Activated T-cell treated with anti-CD3 and anti-CD28 coated beads, Interleukin-2, amount 50 U/mL, for 1 hour (primary cell): ENCODE measurements around the gene COL6A1.

Experiments used
- DNase-seq: peaks from one replicate; pipeline ENCODE4 v3.0.0-alpha.2; 2020

The COL6A1 gene

DNA sequence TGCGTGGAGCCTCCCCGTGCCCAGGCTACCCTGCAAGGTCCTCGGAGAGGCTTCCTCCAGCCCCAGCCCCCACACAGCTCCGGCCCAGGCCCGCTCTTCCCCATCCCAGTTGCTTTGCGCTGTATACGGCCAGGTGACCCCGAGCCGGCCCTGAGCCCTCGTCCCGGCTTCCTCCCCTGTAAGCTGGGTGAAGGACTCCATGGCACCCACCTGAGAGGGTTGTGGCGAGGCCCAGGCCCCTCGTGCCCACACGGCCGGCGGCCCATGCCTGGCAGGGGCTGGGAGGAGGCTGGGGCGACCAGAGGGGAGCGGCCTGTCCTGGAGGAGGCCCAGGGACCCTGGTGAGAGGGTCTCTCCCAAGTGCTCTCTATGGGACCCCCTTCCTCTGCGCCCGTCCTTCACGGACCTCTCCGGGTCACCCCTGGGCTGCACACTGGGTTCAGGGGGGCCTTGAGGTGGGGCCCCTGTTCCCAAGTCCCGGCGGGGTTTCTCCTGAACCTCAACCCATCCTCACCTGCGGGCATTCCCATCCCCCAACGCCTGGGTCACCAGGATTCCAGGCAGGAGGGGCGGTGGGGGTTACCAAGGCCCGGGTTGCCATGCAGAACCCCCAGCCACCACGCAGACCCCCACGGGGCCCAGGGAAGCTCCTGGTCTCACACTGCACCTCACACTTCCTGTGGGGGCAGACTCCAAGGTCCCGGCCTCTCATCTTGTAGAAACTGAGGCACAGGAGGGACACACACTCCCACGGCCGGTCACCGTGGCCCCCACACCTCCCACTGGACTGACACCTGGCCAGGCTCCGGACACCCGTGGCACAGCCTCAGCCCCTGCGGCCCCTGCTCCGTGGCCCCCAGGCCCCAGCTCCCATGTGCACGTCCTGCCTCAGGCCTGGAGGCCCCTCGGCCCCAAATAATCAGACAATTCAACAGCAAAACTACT lies 25.2 kb downstream of the COL6A1 start:
- no peak for DNase-seq

DNA sequence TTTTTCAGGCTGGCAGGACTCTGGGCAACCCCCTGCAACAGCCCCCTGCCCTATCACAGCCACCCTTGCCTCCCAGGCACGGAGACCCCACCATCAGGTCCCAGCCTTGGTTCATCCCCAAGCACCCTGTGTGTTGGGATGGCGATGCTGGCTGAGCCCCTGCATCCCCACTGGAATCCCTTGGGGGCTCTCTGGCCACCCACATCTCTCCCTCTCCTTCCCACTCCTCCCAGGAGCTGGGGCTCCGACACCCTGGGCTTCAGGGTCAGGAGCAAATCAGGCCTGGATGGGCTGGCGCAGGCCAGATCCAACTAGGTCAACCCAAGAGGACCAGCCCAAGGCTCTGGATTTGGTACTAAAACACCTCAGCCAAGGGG lies 25.9 kb downstream of the COL6A1 start:
- DNase-seq: no peak

DNA sequence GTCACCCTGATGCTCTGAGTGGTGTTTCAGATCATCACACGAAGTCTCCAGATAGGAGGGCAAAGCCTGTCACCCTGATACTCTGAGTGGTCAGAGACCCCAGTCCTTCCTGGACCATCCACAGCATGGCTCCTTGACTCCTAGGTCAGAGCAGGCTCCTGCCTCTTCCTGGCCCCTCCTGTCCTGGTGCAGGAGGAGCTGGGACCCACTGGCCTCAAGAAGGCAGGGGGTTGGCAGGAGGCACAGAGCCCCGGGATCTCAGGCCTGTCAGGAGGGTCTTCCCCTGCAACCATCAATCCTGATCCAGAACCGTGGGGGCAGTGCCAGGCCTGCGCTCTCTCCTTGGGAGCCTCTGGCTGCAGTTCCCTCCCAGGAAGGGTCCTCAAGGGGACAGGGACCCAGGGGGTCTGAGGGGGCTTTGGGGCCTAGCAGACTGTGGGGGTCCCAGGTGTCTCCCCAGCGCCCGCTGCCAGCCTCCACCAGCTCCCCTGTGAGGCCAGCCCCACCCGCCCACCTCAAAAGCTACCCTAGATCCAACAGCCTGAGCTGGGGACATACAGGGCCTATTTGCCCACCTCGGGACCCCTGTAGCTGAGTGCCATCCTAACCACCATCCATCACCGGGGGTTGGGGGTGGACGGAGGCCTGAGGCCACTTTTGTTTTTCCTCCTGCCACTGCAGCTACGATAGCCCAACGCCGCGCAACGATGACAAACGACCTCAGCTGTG lies 27.5 kb downstream of the COL6A1 start:
- no peak for DNase-seq

DNA sequence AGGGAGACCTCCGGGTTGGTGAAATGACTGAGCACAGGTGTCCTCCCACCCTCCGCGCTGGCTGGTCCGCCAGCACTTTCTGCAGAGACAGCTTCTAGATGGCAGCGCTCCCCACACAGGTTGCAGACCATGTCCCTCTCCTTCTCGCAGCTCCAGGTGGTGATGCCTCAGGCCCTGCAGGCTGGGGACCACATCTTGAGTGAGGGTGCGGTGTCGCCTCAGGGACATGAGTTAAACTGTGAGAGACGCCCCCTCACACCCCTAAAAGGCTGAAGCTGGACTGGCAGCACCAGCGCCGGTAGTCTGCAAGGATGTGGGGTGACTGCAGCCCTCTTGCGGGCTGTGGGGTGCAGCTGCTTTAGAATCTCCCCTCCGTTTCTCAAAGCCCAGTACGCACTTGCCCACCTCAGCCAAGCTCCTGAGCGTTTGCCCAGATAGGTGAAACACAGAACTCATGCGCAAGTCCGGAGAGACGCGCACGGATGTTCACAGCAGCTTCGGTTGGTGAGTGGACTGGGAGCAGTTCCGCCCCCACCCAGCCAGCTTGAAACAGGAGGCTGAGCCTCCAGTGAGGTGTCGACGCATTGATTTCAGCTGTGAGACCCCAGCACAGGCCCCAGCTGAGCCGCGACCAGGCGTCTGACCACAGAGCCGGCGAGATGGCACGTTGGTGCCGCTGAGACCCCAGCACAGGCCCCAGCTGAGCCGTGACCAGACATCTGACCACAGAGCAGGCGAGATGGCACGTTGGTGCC lies 28.6 kb downstream of the COL6A1 start:
- DNase-seq: no peak

- DNase-seq: no peak
Observed at GRCh38 chr21:46011267-46011967, 29.8 kb downstream of the COL6A1 start.

- no peak for DNase-seq
Observed at GRCh38 chr21:46012154-46012553, 30.6 kb downstream of the COL6A1 start.

- DNase-seq: no peak
Observed at GRCh38 chr21:46014828-46015227, 33.3 kb downstream of the COL6A1 start.

DNA sequence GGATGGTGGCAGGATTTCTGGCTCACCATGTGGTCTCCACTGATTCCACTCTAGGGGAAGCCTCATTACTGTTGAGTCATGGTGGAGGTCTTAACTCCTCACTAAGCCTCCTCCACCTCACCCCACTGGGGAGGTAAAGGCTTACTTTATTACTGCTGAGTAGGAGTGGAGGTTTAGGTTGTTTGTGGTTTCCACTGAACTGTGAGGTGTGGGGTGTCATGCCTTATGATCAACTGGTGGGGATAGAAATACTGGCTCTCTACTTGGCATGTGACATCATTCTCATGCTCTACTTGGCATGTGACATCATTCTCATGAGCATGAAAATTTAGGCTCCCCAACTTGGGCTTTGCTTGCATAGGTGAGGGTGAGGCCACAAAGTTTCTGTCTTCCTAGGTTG lies 35.6 kb downstream of the COL6A1 start:
- no peak for DNase-seq

GRCh38 chr21:46017695-46018094 lies 36.1 kb downstream of the COL6A1 start:
- DNase-seq: no peak

DNA sequence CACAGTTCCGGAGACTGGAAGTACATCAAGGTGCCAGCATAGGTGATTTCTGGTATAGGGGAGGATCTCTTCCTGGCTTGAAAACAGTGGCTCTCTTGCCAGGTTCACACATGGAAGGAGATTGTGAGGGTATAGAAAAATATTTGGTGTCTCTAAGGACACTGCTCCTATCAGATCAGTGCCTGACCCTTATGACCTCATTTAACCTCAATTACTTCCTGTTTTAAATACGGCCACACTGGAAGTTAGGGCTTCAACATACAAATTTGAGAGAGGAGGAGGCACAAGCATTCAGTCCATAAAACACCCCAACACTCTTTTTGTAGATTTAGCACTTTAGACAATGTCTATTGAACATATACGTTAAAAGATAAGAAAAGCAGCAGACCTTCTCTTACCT lies 37.0 kb downstream of the COL6A1 start:
- no peak for DNase-seq

DNA sequence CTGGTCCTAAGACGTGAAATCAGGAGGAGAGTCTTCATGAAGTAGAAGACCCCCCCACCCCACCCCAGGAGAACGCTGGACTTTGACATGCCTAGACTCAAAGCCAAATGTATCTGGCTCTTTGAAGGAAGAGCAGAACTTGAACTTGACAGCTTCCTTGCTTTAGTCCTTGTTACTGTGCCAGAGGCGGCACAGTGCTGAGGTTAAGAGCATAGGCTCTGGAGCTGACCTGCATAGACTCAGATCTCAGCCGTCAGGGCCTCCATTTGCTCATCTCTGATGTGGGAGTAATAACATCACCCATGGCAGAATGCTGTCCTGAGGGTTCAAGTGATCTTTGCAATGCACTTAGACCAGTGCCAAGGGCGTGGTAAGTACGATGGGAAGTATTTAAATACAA lies 39.0 kb downstream of the COL6A1 start:
- no peak for DNase-seq

DNA sequence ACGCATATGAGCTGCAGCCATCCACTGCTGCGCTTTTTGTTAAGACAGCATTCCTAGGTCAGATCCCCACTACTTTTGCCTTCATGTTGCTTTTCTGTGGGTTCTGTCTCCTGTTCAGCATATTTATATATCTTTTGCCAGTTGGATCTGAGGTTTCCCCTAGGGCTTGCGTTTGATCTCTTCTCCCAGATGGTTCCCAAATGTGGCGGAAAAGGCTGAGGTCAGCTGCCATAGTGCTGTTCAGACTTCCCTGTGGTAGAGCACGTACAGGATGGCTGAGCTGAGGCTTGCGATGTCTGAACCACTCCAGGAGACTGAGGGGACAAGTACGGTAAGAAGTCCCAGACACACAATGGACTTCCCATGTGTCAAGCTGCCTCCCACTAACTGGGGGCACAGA lies 39.8 kb downstream of the COL6A1 start:
- DNase-seq: no peak

GRCh38 chr21:46021978-46022544 lies 40.5 kb downstream of the COL6A1 start:
- DNase-seq: no peak

- no peak for DNase-seq
Observed at GRCh38 chr21:46022551-46023525, 41.3 kb downstream of the COL6A1 start.

GRCh38 chr21:46023555-46023954 lies 42.0 kb downstream of the COL6A1 start:
- DNase-seq: no peak

DNA sequence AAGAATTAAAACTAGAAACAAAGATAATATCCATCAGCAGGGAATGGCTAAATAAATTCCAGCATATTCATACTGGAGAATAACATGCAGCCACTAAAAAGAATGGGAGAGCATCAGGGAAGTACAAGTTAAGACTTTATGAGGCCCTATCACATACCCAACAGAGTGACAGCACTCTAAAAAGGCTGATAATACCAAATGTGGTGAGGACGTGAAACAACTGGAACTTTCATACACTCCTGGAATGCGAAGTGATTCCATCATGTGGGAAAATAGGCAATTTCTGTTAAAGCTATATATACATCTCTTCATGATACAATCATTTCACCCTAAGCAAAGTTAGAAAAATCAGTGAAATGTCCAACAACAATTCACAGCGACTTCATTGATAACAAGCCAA lies 42.6 kb downstream of the COL6A1 start:
- DNase-seq: no peak

DNA sequence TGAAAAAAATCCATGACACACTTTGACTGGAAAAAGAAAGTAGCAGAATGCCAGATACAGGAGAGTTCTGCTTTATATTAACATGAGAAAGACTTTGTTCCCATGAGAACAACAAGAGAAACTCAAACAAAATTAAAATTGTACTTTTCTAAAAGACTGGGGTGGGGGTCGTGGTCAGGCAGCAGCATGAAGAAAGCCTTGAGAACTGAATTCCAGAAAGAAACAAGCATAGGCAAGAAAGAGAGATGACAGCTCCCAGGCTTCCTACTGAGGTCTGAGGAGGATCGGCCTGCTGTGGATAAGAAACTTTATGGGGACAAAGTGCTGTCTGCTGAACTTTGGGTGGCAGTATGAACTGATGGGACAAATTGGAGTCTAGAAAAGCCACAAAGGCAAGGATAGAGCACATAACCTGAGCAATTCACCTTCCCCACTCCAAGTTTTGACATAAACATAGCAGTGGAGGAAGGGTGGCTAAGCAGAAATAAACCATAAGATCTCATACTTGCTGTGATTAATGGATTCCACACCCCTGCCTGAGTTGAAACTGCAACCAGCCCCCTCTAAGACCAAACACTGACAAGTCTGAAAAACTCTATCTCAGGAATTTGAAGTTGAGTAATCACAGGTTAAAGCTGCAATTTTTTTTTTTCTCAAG lies 43.7 kb downstream of the COL6A1 start:
- DNase-seq: no peak

GRCh38 chr21:46027851-46028493 lies 46.4 kb downstream of the COL6A1 start:
- no peak for DNase-seq

- DNase-seq: no peak
Observed at GRCh38 chr21:46028573-46029091, 47.1 kb downstream of the COL6A1 start.
